Astrocyte of the cerebellum (primary cell): ENCODE measurements around the gene TBC1D3B.
"Not testable (repeated sequence)": the region's sequence is repeated elsewhere in the genome, so short reads cannot be mapped to it uniquely, and the experiment has no call there.

Experiments used
- DNase-seq: peaks from one replicate; pipeline ENCODE4 v3.0.0-alpha.2; 2011; ENCODE audit warnings: low read depth
- H3K4me3 ChIP-seq: 2 replicates; pipeline ENCODE4 v1.5.1; 2011; ENCODE audit warnings: mild to moderate bottlenecking, low read depth, low read length, moderate library complexity
- in situ Hi-C: cut with HindIII; loops from 2 replicates; pipeline ENCODE4 v1.10.0; 2017; ENCODE audit warnings: low sequenced_read_pairs
- TF ChIP-seq, protein P1 (sequence below): IDR thresholded peaks from 2 replicates; pipeline ENCODE4 v1.5.1; 2012; ENCODE audit warnings: low read length, low read depth, moderate library complexity, mild to moderate bottlenecking; ENCODE audit errors: missing control alignments

Gene TBC1D3B

DNA sequence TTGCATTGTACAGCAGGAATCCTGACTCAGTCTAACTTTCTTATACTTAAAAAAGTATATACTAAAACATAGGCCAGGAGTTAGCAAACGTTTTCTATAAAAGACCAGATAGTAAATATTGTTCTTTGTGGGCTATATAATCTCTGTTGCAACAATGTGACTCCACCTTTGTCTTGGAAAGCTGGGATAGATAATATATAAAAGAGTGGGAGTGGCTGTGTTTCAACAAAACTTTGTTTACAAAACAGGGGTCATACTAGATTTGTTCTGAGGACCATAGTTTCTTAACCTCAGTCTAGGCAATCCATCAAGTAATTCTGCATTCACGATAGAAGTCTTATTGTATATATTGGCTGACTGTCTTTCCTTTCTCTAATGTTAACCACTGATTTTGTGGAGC is 9.0 kb upstream of the TBC1D3B start:
- in situ Hi-C loops = no loop called here
- DNase-seq = no peak
- TF ChIP-seq, protein P1, sequence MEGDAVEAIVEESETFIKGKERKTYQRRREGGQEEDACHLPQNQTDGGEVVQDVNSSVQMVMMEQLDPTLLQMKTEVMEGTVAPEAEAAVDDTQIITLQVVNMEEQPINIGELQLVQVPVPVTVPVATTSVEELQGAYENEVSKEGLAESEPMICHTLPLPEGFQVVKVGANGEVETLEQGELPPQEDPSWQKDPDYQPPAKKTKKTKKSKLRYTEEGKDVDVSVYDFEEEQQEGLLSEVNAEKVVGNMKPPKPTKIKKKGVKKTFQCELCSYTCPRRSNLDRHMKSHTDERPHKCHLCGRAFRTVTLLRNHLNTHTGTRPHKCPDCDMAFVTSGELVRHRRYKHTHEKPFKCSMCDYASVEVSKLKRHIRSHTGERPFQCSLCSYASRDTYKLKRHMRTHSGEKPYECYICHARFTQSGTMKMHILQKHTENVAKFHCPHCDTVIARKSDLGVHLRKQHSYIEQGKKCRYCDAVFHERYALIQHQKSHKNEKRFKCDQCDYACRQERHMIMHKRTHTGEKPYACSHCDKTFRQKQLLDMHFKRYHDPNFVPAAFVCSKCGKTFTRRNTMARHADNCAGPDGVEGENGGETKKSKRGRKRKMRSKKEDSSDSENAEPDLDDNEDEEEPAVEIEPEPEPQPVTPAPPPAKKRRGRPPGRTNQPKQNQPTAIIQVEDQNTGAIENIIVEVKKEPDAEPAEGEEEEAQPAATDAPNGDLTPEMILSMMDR = no peak

GRCh38 chr17:36184023-36184765 is 7.8 kb upstream of the TBC1D3B start:
- in situ Hi-C loops = no loop called here
- H3K4me3 ChIP-seq = peak overlapping the region; percentile 49
- DNase-seq = no peak
- TF ChIP-seq, protein P1 = no peak

More for the DNA sequence above, 9.0 kb upstream of the TBC1D3B start:
- H3K4me3 ChIP-seq = no peak overlapping the region

- peak overlapping the region; percentile 49 for H3K4me3 ChIP-seq
- in situ Hi-C loops = no loop called here
- DNase-seq = peak; percentile 16
- TF ChIP-seq, protein P1 = no peak
These were observed 6.8 kb upstream of the TBC1D3B start for GRCh38 chr17:36183001-36183971.

- H3K4me3 ChIP-seq = peak overlapping the region; percentile 49
- in situ Hi-C loops = no loop called here
- no peak for DNase-seq
- TF ChIP-seq, protein P1 = peak; percentile 6
These were observed 6.0 kb upstream of the TBC1D3B start for GRCh38 chr17:36182176-36183000.

- DNase-seq, H3K4me3 ChIP-seq, in situ Hi-C loops: not testable (repeated sequence)
These were observed 5.2 kb upstream of the TBC1D3B start for GRCh38 chr17:36181446-36182175.

GRCh38 chr17:36168836-36169235 is 7.6 kb downstream of the TBC1D3B start:
- H3K4me3 ChIP-seq, DNase-seq, in situ Hi-C loops: not testable (repeated sequence)
